GM12878 (cell line): ENCODE results near the gene SUFU. TPM values are rescaled to one million over a fixed set of nuclear protein-coding genes. Genes with fewer than 3 reads are reported as not detected.

Experiments used
- ATAC-seq: fragments of 200-7000 bp; cut with Tn5 transposase; 3 replicates; pipeline ENCODE4 v1.9.1; 2020; ENCODE audit warnings: mild to moderate bottlenecking, moderate library complexity
- BruUV-seq: library from RNA; stranded (reverse); fragments of 400-500 nt; replicated peaks from 2 replicates; lab custom pipeline; 2021; lab: Mats Ljungman, UMichigan
- CTCF ChIA-PET: fragments of 300-600 bp; sonication (Branson Sonifier 250); formaldehyde crosslinking; extraction: SDS; loops from one replicate; lab custom pipeline; 2021; ENCODE audit warnings: inconsistent platforms; lab: Yijun Ruan, JAX
- POLR2A ChIA-PET: fragments of 350-600 bp; formaldehyde crosslinking; extraction: SDS; loops from one replicate; lab custom pipeline; 2021; ENCODE audit warnings: inconsistent platforms; lab: Charles Lee
- RAD21 ChIA-PET: fragments of 300-600 bp; sonication (Branson Sonifier 250); formaldehyde crosslinking; loops from one replicate; lab custom pipeline; 2023; ENCODE audit warnings: antibody characterized with exemption; ENCODE audit not compliant: unreplicated experiment; lab: Charles Lee
- SMC1A ChIA-PET: fragments of 300-600 bp; sonication (Branson Sonifier 250); formaldehyde crosslinking; loops from one replicate; lab custom pipeline; 2023; ENCODE audit not compliant: unreplicated experiment, uncharacterized antibody; lab: Charles Lee
- DNase-seq: peaks from one replicate; pipeline ENCODE4 v3.0.0-alpha.2; 2011; ENCODE audit warnings: low read depth, low spot score
- FAIRE-seq: peaks from 3 replicates; lab custom pipeline; 2011; peaks lifted over from hg19 to GRCh38; lab: Jason Lieb, UNC
- H2AFZ ChIP-seq: 2 replicates; pipeline ENCODE4 v1.6.0; 2011; ENCODE audit warnings: low read depth, low read length, control low read depth; ENCODE audit not compliant: control insufficient read depth
- H3K27ac ChIP-seq: 2 replicates; pipeline ENCODE4 v1.5.1; 2011; ENCODE audit warnings: control low read depth; ENCODE audit not compliant: control insufficient read depth, insufficient read depth
- H3K27me3 ChIP-seq, 2 experiments: replicated peaks in 1 of 2; 2 replicates each; pipeline versions ENCODE4 v1.6.0 to v1.6.1; 2011; ENCODE audit warnings: low read length in 1 of 2; ENCODE audit not compliant: control insufficient read depth in 2 of 2, insufficient read depth in 2 of 2
- H3K36me3 ChIP-seq, 2 experiments: 2 replicates each; pipeline ENCODE4 v1.5.1; 2011; ENCODE audit warnings: low read length in 1 of 2; ENCODE audit not compliant: control insufficient read depth in 2 of 2, insufficient read depth in 2 of 2
- H3K4me1 ChIP-seq: 2 replicates; pipeline ENCODE4 v1.6.1; 2011; ENCODE audit warnings: mild to moderate bottlenecking, low read length, moderate library complexity, mixed read lengths; ENCODE audit not compliant: control insufficient read depth, insufficient read depth
- H3K4me2 ChIP-seq: 2 replicates; pipeline ENCODE4 v1.6.0; 2011; ENCODE audit warnings: control low read depth; ENCODE audit not compliant: control insufficient read depth, insufficient read depth
- H3K4me3 ChIP-seq: fragments of 200-600 bp; sonication (generic); 2 replicates; pipeline ENCODE4 v1.5.1; 2016
- H3K79me2 ChIP-seq: 2 replicates; pipeline ENCODE4 v1.6.0; 2011; ENCODE audit warnings: low read length; ENCODE audit not compliant: control insufficient read depth, insufficient read depth
- H3K9ac ChIP-seq: 2 replicates; pipeline ENCODE4 v1.8.0; 2011; ENCODE audit warnings: low read length, control low read depth, mixed read lengths; ENCODE audit not compliant: control insufficient read depth, insufficient read depth
- H3K9me3 ChIP-seq: replicated peaks from 3 replicates; pipeline ENCODE4 v1.5.1; 2011; ENCODE audit warnings: mild to moderate bottlenecking, low read length; ENCODE audit not compliant: control insufficient read depth, insufficient read depth
- H4K20me1 ChIP-seq: 2 replicates; pipeline ENCODE4 v1.6.0; 2011; ENCODE audit not compliant: control insufficient read depth, insufficient read depth
- BACH1 ChIP-seq: fragments of 450-650 bp; IDR thresholded peaks from 2 replicates; pipeline ENCODE4 v1.6.1; 2017; ENCODE audit warnings: mild to moderate bottlenecking, borderline replicate concordance
- GABPA ChIP-seq: IDR thresholded peaks from 2 replicates; pipeline ENCODE4 v1.6.1; 2014; ENCODE audit warnings: antibody characterized with exemption, low read depth, mild to moderate bottlenecking, inconsistent platforms
- IRF5 ChIP-seq: fragments of 450-650 bp; IDR thresholded peaks from 2 replicates; pipeline ENCODE4 v1.6.1; 2017; ENCODE audit warnings: borderline replicate concordance
- NKRF ChIP-seq: fragments of 450-650 bp; conservative IDR thresholded peaks from 2 replicates; pipeline ENCODE4 v1.6.1; 2017; ENCODE audit warnings: mild to moderate bottlenecking, moderate library complexity
- RAD21 ChIP-seq: IDR thresholded peaks from 2 replicates; pipeline ENCODE4 v1.6.1; 2011; ENCODE audit warnings: mild to moderate bottlenecking, low read depth, low read length, moderate library complexity; ENCODE audit not compliant: insufficient read depth
- RAD51 ChIP-seq: fragments of 450-650 bp; IDR thresholded peaks from 2 replicates; pipeline ENCODE4 v1.6.1; 2016; ENCODE audit warnings: moderate library complexity, mild to moderate bottlenecking, inconsistent platforms
- RBBP5 ChIP-seq: fragments of 200-600 bp; sonication (generic); conservative IDR thresholded peaks from 2 replicates; pipeline ENCODE4 v1.6.1; 2016
- RUNX3 ChIP-seq: IDR thresholded peaks from 2 replicates; pipeline ENCODE4 v1.6.1; 2012; ENCODE audit warnings: low read length, inconsistent platforms
- TBL1XR1 ChIP-seq: IDR thresholded peaks from 2 replicates; pipeline ENCODE4 v1.6.1; 2012; ENCODE audit warnings: low read depth, low read length, improper control_type of control experiment
- WGBS: methylation state at CpG from one replicate; pipeline ENCODE4 v1.1.6; 2016; ENCODE audit warnings: low lambda C conversion rate; ENCODE audit not compliant: insufficient replicate concordance, insufficient coverage; ENCODE audit errors: missing lambda C conversion rate; 5-methylcytosine and 5-hydroxymethylcytosine counted together
- in situ Hi-C: fragments of 300-500 bp; cut with MboI; formaldehyde crosslinking; loops from 9 replicates; pipeline ENCODE4 v1.14.3; 2018; ENCODE audit warnings: mixed read lengths
- intact Hi-C: fragments of 100-400 bp; cut with micrococcal nuclease; formaldehyde crosslinking; loops from one replicate; pipeline ENCODE4 v1.14.2; 2022; ENCODE audit not compliant: unreplicated experiment
- polyA plus RNA-seq, 11 experiments: library from polyadenylated mRNA; depleted of rRNA in 4 of 11; unstranded in 6 of 11; stranded (reverse) in 5 of 11; fragments of >200 nt; fragmentation: Nextera tagmentation in 4 of 11; fragmentation: Illumina TruSeq in 1 of 11; extraction: Ambion mirVana in 4 of 11; extraction: Trizol in 1 of 11; gene quantifications; 1 replicate in 1 of 11; 2 replicates in 10 of 11; pipeline versions ENCODE4 v1.2.1 to v1.2.3, GENCODE V29; 2011 to 2016; ENCODE audit warnings: inconsistent platforms in 2 of 11, missing spikeins in 2 of 11, low read depth in 1 of 11
- total RNA-seq, 4 experiments: library from RNA; depleted of rRNA in 3 of 4; stranded (reverse); fragments of >200 nt in 3 of 4; fragmentation: Illumina TruSeq in 1 of 4; extraction: Trizol in 1 of 4; gene quantifications; 2 replicates each; pipeline versions ENCODE4 v1.2.1 to v1.2.3, GENCODE V29; 2013 to 2021
- TF ChIP-seq, protein P1 (sequence below), 3 experiments: IDR thresholded peaks in 2 of 3; conservative IDR thresholded peaks in 1 of 3; 2 replicates each; pipeline ENCODE4 v1.5.1; 2011; ENCODE audit warnings: low read depth in 3 of 3, low read length in 3 of 3, mild to moderate bottlenecking in 3 of 3, control low read depth in 2 of 3, moderate library complexity in 2 of 3, inconsistent platforms in 1 of 3, mixed read lengths in 1 of 3; ENCODE audit not compliant: control insufficient read depth in 2 of 3, insufficient read depth in 1 of 3; ENCODE audit errors: extremely low read depth in 1 of 3
- TF ChIP-seq, protein P2 (sequence below): IDR thresholded peaks from 2 replicates; pipeline ENCODE4 v1.6.1; 2012; ENCODE audit warnings: mild to moderate bottlenecking, low read depth, low read length

The SUFU gene
- total and polyA plus RNA-seq, 10 of the 15 experiments (the other 5 are each of a cell fraction or from before 2014, with no cell fraction given) = 0.68 to 7.7 (median 2.4) TPM

DNA sequence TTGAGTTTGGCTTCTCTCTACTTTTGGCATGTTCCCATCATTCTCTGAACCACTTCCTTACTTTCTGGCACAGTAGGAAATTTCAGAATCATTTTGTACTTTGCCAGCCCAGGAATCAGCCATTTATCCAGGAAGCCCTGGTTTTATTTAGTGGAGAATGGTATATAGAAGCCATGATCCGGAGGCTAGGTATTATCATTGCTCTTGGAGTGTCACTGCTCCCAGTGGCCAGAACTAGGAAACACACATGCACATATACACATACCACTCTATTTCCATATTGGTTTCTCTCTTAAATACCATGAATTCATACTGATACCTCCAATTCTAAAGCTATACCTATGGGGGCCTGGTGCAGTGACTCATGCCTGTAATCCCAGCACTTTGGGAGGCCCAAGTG lies 36.3 kb downstream of the SUFU start:
- ChIA-PET RAD21 (interaction anchor here (0.6 to 1.6 kb wide), 5 partner anchors 35 to 245 kb away, joined by 3 to 7 read pairs (median 3); partner anchors contain the start of genes ACTR1A and SUFU), CTCF (interaction anchor here (0.9 to 2.9 kb wide), 5 partner anchors 12 to 43 kb away, joined by 3 to 9 read pairs (median 4); partner anchors contain the start of gene ACTR1A), SMC1A (interaction anchor here (1.0 to 2.2 kb wide), 3 partner anchors 35 to 42 kb away, joined by 3 to 9 read pairs (median 5); partner anchors contain the start of gene ACTR1A), POLR2A (interaction anchor here (2.5 kb wide), 1 partner anchor 28 kb away, joined by 7 read pairs; no protein-coding TSS in a partner anchor)
- no peak overlapping the region; the same call in 1 of the 2 replicates for H3K4me3 ChIP-seq
- H3K27ac ChIP-seq = no peak overlapping the region
- H3K9me3 ChIP-seq = no peaks in the 10 kb centered on the region
- H3K79me2 ChIP-seq = no peaks in the 10 kb centered on the region
- in situ Hi-C loops = no loop called here
- peaks cover 20% of the 10 kb centered on the region for H3K4me1 ChIP-seq
- peak; percentile 88 for ATAC-seq
- no peaks in the 10 kb centered on the region for H3K36me3 ChIP-seq
- no peaks in the 10 kb centered on the region for H4K20me1 ChIP-seq
- no peak for DNase-seq
- H3K9ac ChIP-seq = no peak overlapping the region
- no peak for TF ChIP-seq IRF5
- TF ChIP-seq NKRF = no peak
- TF ChIP-seq RBBP5 = no peak
- no peak for TF ChIP-seq BACH1
- TF ChIP-seq RAD21 = peak; percentile 34
- TF ChIP-seq RUNX3 = 0 out of 2 replicates have a peak, but pooled peaks have one; percentile 15
- TF ChIP-seq, protein P1, sequence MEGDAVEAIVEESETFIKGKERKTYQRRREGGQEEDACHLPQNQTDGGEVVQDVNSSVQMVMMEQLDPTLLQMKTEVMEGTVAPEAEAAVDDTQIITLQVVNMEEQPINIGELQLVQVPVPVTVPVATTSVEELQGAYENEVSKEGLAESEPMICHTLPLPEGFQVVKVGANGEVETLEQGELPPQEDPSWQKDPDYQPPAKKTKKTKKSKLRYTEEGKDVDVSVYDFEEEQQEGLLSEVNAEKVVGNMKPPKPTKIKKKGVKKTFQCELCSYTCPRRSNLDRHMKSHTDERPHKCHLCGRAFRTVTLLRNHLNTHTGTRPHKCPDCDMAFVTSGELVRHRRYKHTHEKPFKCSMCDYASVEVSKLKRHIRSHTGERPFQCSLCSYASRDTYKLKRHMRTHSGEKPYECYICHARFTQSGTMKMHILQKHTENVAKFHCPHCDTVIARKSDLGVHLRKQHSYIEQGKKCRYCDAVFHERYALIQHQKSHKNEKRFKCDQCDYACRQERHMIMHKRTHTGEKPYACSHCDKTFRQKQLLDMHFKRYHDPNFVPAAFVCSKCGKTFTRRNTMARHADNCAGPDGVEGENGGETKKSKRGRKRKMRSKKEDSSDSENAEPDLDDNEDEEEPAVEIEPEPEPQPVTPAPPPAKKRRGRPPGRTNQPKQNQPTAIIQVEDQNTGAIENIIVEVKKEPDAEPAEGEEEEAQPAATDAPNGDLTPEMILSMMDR (IDR thresholded peaks at IDR 0.05 in 2 of 3, conservative IDR thresholded peaks at IDR 0.05 in 1 of 3; ENCODE audit: control insufficient read depth in 2 of 3, extremely low read depth in 1 of 3, insufficient read depth in 1 of 3, low read depth in 3 of 3, low read length in 3 of 3) = peak; percentile 40 to 55 (median 53)
- no peak for TF ChIP-seq RAD51
- no peak for TF ChIP-seq GABPA
- TF ChIP-seq, protein P2, sequence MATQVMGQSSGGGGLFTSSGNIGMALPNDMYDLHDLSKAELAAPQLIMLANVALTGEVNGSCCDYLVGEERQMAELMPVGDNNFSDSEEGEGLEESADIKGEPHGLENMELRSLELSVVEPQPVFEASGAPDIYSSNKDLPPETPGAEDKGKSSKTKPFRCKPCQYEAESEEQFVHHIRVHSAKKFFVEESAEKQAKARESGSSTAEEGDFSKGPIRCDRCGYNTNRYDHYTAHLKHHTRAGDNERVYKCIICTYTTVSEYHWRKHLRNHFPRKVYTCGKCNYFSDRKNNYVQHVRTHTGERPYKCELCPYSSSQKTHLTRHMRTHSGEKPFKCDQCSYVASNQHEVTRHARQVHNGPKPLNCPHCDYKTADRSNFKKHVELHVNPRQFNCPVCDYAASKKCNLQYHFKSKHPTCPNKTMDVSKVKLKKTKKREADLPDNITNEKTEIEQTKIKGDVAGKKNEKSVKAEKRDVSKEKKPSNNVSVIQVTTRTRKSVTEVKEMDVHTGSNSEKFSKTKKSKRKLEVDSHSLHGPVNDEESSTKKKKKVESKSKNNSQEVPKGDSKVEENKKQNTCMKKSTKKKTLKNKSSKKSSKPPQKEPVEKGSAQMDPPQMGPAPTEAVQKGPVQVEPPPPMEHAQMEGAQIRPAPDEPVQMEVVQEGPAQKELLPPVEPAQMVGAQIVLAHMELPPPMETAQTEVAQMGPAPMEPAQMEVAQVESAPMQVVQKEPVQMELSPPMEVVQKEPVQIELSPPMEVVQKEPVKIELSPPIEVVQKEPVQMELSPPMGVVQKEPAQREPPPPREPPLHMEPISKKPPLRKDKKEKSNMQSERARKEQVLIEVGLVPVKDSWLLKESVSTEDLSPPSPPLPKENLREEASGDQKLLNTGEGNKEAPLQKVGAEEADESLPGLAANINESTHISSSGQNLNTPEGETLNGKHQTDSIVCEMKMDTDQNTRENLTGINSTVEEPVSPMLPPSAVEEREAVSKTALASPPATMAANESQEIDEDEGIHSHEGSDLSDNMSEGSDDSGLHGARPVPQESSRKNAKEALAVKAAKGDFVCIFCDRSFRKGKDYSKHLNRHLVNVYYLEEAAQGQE = no peak
- TF ChIP-seq TBL1XR1 = no peak
- no peak for FAIRE-seq
- no peaks in the 10 kb centered on the region for H3K27me3 ChIP-seq
- no peak overlapping the region for H3K4me2 ChIP-seq
- intact Hi-C loops = loop anchor here (1.0 kb wide), 1 partner anchor 37 kb away; the partner anchor contains the start of gene SUFU
- BruUV-seq = no TSS peak
- 100% methylated on average over 1 of the region's 1 CpG for WGBS
- no peak overlapping the region for H2AFZ ChIP-seq
